Skeletal muscle cell (primary cell): Measurements from ENCODE around the gene P4HB.

ENCODE experiments used
- DNase-seq: peaks from one replicate; pipeline ENCODE4 v3.0.0-alpha.2; 2010; ENCODE audit warnings: low read depth
- H3K4me3 ChIP-seq: 2 replicates; pipeline ENCODE4 v1.5.1; 2011; ENCODE audit warnings: low read depth, mild to moderate bottlenecking, control low read depth, low read length, moderate library complexity

The P4HB gene

GRCh38 chr17:81804559-81805399 lies 55.6 kb downstream of the P4HB start:
- no peak for DNase-seq
- H3K4me3 ChIP-seq: no peak overlapping the region

GRCh38 chr17:81803728-81804558 lies 56.4 kb downstream of the P4HB start, which contains the start of gene GCGR:
GCGR (plus strand) TSS chr17:81804150; CDS start chr17:81809019, 4,869 bp downstream.
- no peak within 1 kb of the TSS for H3K4me3 ChIP-seq
- no peak for DNase-seq

GRCh38 chr17:81802856-81803643 lies 57.3 kb downstream of the P4HB start:
- DNase-seq: no peak
- H3K4me3 ChIP-seq: no peak overlapping the region

GRCh38 chr17:81802048-81802758 lies 58.1 kb downstream of the P4HB start:
- no peak for DNase-seq

DNA sequence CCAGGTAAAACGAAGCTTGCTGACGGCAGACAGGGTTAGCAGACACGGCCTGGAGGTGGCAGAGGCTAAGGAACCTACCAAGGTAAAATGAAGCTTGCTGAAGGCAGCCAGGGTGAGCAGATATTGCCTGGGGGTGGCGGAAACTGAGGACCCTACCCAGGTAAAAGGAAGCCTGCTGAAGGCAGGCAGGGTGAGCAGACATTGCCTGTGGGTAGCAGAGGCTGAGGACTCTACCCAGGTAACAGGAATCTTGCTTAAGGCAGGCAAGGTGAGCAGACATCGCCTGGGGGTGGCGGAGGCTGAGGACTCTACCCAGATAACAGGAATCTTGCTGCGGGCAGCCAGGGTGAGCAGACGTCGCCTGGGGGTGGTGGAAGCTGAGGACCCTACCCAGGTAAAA lies 59.0 kb downstream of the P4HB start:
- DNase-seq: no peak
- no peak overlapping the region for H3K4me3 ChIP-seq

More at GRCh38 chr17:81802048-81802758, 58.1 kb downstream of the P4HB start:
- no peak overlapping the region for H3K4me3 ChIP-seq

DNA sequence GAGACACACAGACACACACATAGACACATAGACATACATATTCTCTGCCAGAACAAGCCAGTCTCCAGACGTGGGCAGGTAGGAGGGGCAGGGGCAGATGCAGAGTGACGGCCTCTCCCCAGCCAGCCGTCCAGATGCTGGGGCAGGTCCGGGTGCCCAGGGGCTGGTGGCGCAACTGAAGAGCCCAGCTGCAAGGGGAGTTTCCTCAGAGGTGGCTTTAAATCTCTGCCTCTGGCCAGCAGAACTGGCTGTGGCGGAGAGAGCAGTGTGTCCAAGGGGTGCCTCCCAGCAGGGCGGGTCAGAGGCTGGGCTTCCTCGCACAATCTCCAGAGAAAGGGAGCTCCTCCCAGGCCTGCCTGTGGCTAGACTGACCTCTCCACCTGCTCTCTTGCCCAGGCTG lies 65.8 kb downstream of the P4HB start:
- no peak overlapping the region for H3K4me3 ChIP-seq
- DNase-seq: no peak

DNA sequence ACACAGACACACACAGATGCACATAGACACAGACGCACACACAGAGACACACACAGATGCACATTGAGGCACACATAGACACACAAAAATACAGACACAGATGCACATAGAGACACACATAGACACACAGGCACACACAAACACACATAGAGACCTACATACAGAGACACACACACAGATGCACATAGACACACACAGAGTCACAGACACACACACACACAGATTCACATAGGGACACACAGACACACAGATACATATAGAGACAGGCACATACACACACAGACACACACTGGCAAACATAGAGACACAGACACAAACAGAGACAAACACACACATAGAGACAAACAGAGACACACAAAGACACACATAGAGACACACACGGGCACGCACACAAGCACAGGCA lies 66.3 kb downstream of the P4HB start:
- DNase-seq: no peak
- H3K4me3 ChIP-seq: no peak overlapping the region
